ENCODE results near the gene MEPCE. TPM values are rescaled to one million over a fixed set of nuclear protein-coding genes. Genes with fewer than 3 reads are reported as not detected.

MEPCE gene
- total and polyA plus RNA-seq, 2 donors = 32.0 to 37.4 TPM

- DNase-seq (ENCODE audit: low read depth in 6 of 9, low spot score in 9 of 9) = no peak
Observed at GRCh38 chr7:100430493-100431285, 1.1 kb downstream of the MEPCE start.

DNA sequence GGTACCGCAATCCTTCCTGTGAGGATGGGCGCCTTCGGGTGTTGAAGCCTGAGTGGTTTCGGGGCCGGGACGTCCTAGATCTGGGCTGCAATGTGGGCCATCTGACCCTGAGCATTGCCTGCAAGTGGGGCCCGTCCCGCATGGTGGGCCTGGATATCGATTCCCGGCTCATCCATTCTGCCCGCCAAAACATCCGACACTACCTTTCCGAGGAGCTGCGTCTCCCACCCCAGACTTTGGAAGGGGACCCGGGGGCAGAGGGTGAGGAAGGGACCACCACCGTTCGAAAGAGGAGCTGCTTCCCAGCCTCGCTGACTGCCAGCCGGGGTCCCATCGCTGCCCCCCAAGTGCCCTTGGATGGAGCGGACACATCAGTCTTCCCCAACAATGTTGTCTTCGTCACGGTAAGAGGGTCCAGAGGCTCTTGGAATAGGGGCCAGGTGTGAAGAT is 1.7 kb downstream of the MEPCE start:
- Histone ChIP-seq H3K4me1 (ENCODE audit: control insufficient read depth in 2 of 2, insufficient read depth in 2 of 2, low read length in 2 of 2) (peaks cover 34 to 58% of the 10 kb centered on the region in 2 donors), H3K36me3 (ENCODE audit: control insufficient read depth in 2 of 2, insufficient read depth in 2 of 2, low read length in 1 of 2) (peaks cover 34 to 45% of the 10 kb centered on the region in 2 donors), H3K27me3 (ENCODE audit: control insufficient read depth in 2 of 2, insufficient read depth in 1 of 2, low read length in 1 of 2) (no peaks in the 10 kb centered on the region), H3K9me3 (ENCODE audit: control insufficient read depth in 2 of 2, insufficient read depth in 1 of 2, low read length in 1 of 2) (peaks cover 2 to 10% of the 10 kb centered on the region in 2 donors), H3K4me3 (ENCODE audit: low read length in 2 of 2) (peak overlapping the region; percentile 84 to 93), H3K27ac (ENCODE audit: low read depth in 1 of 2, low read length in 1 of 2) (peak overlapping the region in 1 of 2 donors; percentile 99)
- 98% methylated on average over 23 of the region's 23 CpGs for WGBS
- no peak for DNase-seq (ENCODE audit: low read depth in 6 of 9, low spot score in 9 of 9)

More at GRCh38 chr7:100430493-100431285, 1.1 kb downstream of the MEPCE start:
- Histone ChIP-seq H3K27ac (ENCODE audit: low read depth in 1 of 2, low read length in 1 of 2) (peak overlapping the region; percentile 99 to 100), H3K4me1 (ENCODE audit: control insufficient read depth in 2 of 2, insufficient read depth in 2 of 2, low read length in 2 of 2) (peaks cover 34 to 58% of the 10 kb centered on the region in 2 donors), H3K4me3 (ENCODE audit: low read length in 2 of 2) (peak overlapping the region; percentile 84 to 93), H3K9me3 (ENCODE audit: control insufficient read depth in 2 of 2, insufficient read depth in 1 of 2, low read length in 1 of 2) (peaks cover 2 to 9% of the 10 kb centered on the region in 2 donors), H3K27me3 (ENCODE audit: control insufficient read depth in 2 of 2, insufficient read depth in 1 of 2, low read length in 1 of 2) (no peaks in the 10 kb centered on the region), H3K36me3 (ENCODE audit: control insufficient read depth in 2 of 2, insufficient read depth in 2 of 2, low read length in 1 of 2) (peaks cover 34 to 45% of the 10 kb centered on the region in 2 donors)
- WGBS = 29% methylated on average over 31 of the region's 31 CpGs

- H3K36me3 ChIP-seq (ENCODE audit: control insufficient read depth in 2 of 2, insufficient read depth in 2 of 2, low read length in 1 of 2) = peaks cover 34 to 45% of the 10 kb centered on the region in 2 donors
- H3K4me1 ChIP-seq (ENCODE audit: control insufficient read depth in 2 of 2, insufficient read depth in 2 of 2, low read length in 2 of 2) = peaks cover 34 to 64% of the 10 kb centered on the region in 2 donors
- H3K4me3 ChIP-seq (ENCODE audit: low read length in 2 of 2) = peak overlapping the region in 1 of 2 donors; percentile 6
- 94% methylated on average over 4 of the region's 4 CpGs for WGBS
- H3K27ac ChIP-seq (ENCODE audit: low read depth in 1 of 2, low read length in 1 of 2) = peak overlapping the region in 1 of 2 donors; percentile 80
- H3K9me3 ChIP-seq (ENCODE audit: control insufficient read depth in 2 of 2, insufficient read depth in 1 of 2, low read length in 1 of 2) = peaks cover 2 to 11% of the 10 kb centered on the region in 2 donors
- DNase-seq (ENCODE audit: low read depth in 6 of 9, low spot score in 9 of 9) = no peak
- H3K27me3 ChIP-seq (ENCODE audit: control insufficient read depth in 2 of 2, insufficient read depth in 1 of 2, low read length in 1 of 2) = no peaks in the 10 kb centered on the region
Observed at GRCh38 chr7:100432053-100432452, 2.4 kb downstream of the MEPCE start.

- peaks cover 34 to 45% of the 10 kb centered on the region in 2 donors for H3K36me3 ChIP-seq (ENCODE audit: control insufficient read depth in 2 of 2, insufficient read depth in 2 of 2, low read length in 1 of 2)
- peaks cover 34 to 63% of the 10 kb centered on the region in 2 donors for H3K4me1 ChIP-seq (ENCODE audit: control insufficient read depth in 2 of 2, insufficient read depth in 2 of 2, low read length in 2 of 2)
- WGBS = 98% methylated on average over 21 of the region's 21 CpGs
- H3K4me3 ChIP-seq (ENCODE audit: low read length in 2 of 2) = no peak overlapping the region
- peaks cover 2 to 7% of the 10 kb centered on the region in 2 donors for H3K9me3 ChIP-seq (ENCODE audit: control insufficient read depth in 2 of 2, insufficient read depth in 1 of 2, low read length in 1 of 2)
- no peaks in the 10 kb centered on the region for H3K27me3 ChIP-seq (ENCODE audit: control insufficient read depth in 2 of 2, insufficient read depth in 1 of 2, low read length in 1 of 2)
- peak overlapping the region in 1 of 2 donors; percentile 80 for H3K27ac ChIP-seq (ENCODE audit: low read depth in 1 of 2, low read length in 1 of 2)
- no peak for DNase-seq (ENCODE audit: low read depth in 6 of 9, low spot score in 9 of 9)
Observed at GRCh38 chr7:100432621-100433275, 3.1 kb downstream of the MEPCE start.

GRCh38 chr7:100433276-100433591 is 3.6 kb downstream of the MEPCE start:
- WGBS = 93% methylated on average over 4 of the region's 4 CpGs
- H3K27me3 ChIP-seq (ENCODE audit: control insufficient read depth in 2 of 2, insufficient read depth in 1 of 2, low read length in 1 of 2) = no peaks in the 10 kb centered on the region
- peaks cover 0 to 3% of the 10 kb centered on the region in 2 donors for H3K9me3 ChIP-seq (ENCODE audit: control insufficient read depth in 2 of 2, insufficient read depth in 1 of 2, low read length in 1 of 2)
- H3K4me3 ChIP-seq (ENCODE audit: low read length in 2 of 2) = no peak overlapping the region
- peaks cover 34 to 60% of the 10 kb centered on the region in 2 donors for H3K4me1 ChIP-seq (ENCODE audit: control insufficient read depth in 2 of 2, insufficient read depth in 2 of 2, low read length in 2 of 2)
- peak overlapping the region in 1 of 2 donors; percentile 88 for H3K27ac ChIP-seq (ENCODE audit: low read depth in 1 of 2, low read length in 1 of 2)
- DNase-seq (ENCODE audit: low read depth in 6 of 9, low spot score in 9 of 9) = no peak
- peaks cover 34 to 45% of the 10 kb centered on the region in 2 donors for H3K36me3 ChIP-seq (ENCODE audit: control insufficient read depth in 2 of 2, insufficient read depth in 2 of 2, low read length in 1 of 2)

GRCh38 chr7:100433592-100434296 is 4.1 kb downstream of the MEPCE start:
- H3K4me3 ChIP-seq (ENCODE audit: low read length in 2 of 2) = no peak overlapping the region
- 84% methylated on average over 10 of the region's 10 CpGs for WGBS
- peak in 1 of 9 donors; percentile 59 for DNase-seq (ENCODE audit: low read depth in 6 of 9, low spot score in 9 of 9)
- peaks cover 34 to 45% of the 10 kb centered on the region in 2 donors for H3K36me3 ChIP-seq (ENCODE audit: control insufficient read depth in 2 of 2, insufficient read depth in 2 of 2, low read length in 1 of 2)
- H3K27ac ChIP-seq (ENCODE audit: low read depth in 1 of 2, low read length in 1 of 2) = peak overlapping the region in 1 of 2 donors; percentile 88
- H3K4me1 ChIP-seq (ENCODE audit: control insufficient read depth in 2 of 2, insufficient read depth in 2 of 2, low read length in 2 of 2) = peaks cover 34 to 60% of the 10 kb centered on the region in 2 donors
- peaks cover 0 to 3% of the 10 kb centered on the region in 2 donors for H3K9me3 ChIP-seq (ENCODE audit: control insufficient read depth in 2 of 2, insufficient read depth in 1 of 2, low read length in 1 of 2)
- no peaks in the 10 kb centered on the region for H3K27me3 ChIP-seq (ENCODE audit: control insufficient read depth in 2 of 2, insufficient read depth in 1 of 2, low read length in 1 of 2)

GRCh38 chr7:100434297-100435144 is 4.9 kb downstream of the MEPCE start:
- DNase-seq (ENCODE audit: low read depth in 6 of 9, low spot score in 9 of 9) = peak in 1 of 9 donors; percentile 29
- H3K36me3 ChIP-seq (ENCODE audit: control insufficient read depth in 2 of 2, insufficient read depth in 2 of 2, low read length in 1 of 2) = peaks cover 34 to 45% of the 10 kb centered on the region in 2 donors
- no peaks in the 10 kb centered on the region for H3K27me3 ChIP-seq (ENCODE audit: control insufficient read depth in 2 of 2, insufficient read depth in 1 of 2, low read length in 1 of 2)
- WGBS = 92% methylated on average over 22 of the region's 22 CpGs
- peaks cover 0 to 3% of the 10 kb centered on the region in 2 donors for H3K9me3 ChIP-seq (ENCODE audit: control insufficient read depth in 2 of 2, insufficient read depth in 1 of 2, low read length in 1 of 2)
- H3K4me1 ChIP-seq (ENCODE audit: control insufficient read depth in 2 of 2, insufficient read depth in 2 of 2, low read length in 2 of 2) = peaks cover 34 to 60% of the 10 kb centered on the region in 2 donors
- peak overlapping the region in 1 of 2 donors; percentile 88 for H3K27ac ChIP-seq (ENCODE audit: low read depth in 1 of 2, low read length in 1 of 2)
- H3K4me3 ChIP-seq (ENCODE audit: low read length in 2 of 2) = peak overlapping the region; percentile 89 to 98

All from thymus (tissue), 11 donors.